ENCODE measurements around the gene GRID1. TPM values are rescaled to one million over a fixed set of nuclear protein-coding genes. Genes with fewer than 3 reads are reported as not detected.

Gene GRID1
- total RNA-seq, 1 experiment from 2014 or later, result not detected

DNA sequence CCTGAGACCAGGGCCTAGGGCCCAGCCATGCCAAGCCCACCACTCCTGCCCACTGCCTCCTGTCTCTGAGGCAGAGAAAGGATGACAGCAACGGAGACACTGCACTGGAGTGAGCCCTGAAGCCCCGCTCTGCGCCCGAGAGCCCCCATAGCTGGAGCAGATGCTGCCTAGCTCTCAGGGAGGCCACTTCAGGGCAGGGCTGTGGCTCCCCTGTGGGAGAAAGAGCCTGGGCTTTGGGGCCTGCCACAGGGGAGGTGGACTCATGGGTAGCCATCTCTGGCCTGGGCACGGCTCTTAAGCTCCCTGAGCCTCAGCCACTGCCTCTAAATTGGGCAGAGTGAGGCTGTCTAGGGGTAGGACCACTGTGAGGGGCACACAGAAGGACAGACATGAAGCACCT, 214.2 kb downstream of the GRID1 start:
- no peaks in the 10 kb centered on the region for H3K36me3 ChIP-seq (ENCODE audit: low read depth)
- intact Hi-C loops (cut with micrococcal nuclease; ENCODE audit: unreplicated experiment), result no loop called here
- no peaks in the 10 kb centered on the region for H3K9me3 ChIP-seq (ENCODE audit: insufficient read depth, low read depth)
- H3K4me2 ChIP-seq, result no peak overlapping the region
- no peak overlapping the region for H3K4me3 ChIP-seq
- no peak overlapping the region for H2AFZ ChIP-seq
- CTCF ChIA-PET, result no interaction called here
- H3F3A ChIP-seq (ENCODE audit: insufficient read depth, low read depth), result no peaks in the 10 kb centered on the region
- no peaks in the 10 kb centered on the region for H3K79me2 ChIP-seq (ENCODE audit: low read depth)
- BruUV-seq (replicated peaks), result no TSS peak
- no peaks in the 10 kb centered on the region for H4K20me1 ChIP-seq (ENCODE audit: insufficient read depth)
- TF ChIP-seq, protein P1, sequence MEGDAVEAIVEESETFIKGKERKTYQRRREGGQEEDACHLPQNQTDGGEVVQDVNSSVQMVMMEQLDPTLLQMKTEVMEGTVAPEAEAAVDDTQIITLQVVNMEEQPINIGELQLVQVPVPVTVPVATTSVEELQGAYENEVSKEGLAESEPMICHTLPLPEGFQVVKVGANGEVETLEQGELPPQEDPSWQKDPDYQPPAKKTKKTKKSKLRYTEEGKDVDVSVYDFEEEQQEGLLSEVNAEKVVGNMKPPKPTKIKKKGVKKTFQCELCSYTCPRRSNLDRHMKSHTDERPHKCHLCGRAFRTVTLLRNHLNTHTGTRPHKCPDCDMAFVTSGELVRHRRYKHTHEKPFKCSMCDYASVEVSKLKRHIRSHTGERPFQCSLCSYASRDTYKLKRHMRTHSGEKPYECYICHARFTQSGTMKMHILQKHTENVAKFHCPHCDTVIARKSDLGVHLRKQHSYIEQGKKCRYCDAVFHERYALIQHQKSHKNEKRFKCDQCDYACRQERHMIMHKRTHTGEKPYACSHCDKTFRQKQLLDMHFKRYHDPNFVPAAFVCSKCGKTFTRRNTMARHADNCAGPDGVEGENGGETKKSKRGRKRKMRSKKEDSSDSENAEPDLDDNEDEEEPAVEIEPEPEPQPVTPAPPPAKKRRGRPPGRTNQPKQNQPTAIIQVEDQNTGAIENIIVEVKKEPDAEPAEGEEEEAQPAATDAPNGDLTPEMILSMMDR (conservative IDR thresholded peaks at IDR 0.05), result no peak
- H3K27me3 ChIP-seq (ENCODE audit: insufficient read depth, low read depth), result no peaks in the 10 kb centered on the region
- no peaks in the 10 kb centered on the region for H3K4me1 ChIP-seq (replicated peaks; ENCODE audit: insufficient read depth)
- POLR2A ChIA-PET (ENCODE audit: unreplicated experiment), result interaction anchor here (0.5 kb wide), 1 partner anchor 296 kb away, joined by 7 read pairs; no protein-coding TSS in a partner anchor
- H3K27ac ChIP-seq, result no peak overlapping the region
- H3K9me2 ChIP-seq (ENCODE audit: insufficient read depth), result no peaks in the 10 kb centered on the region
- DNase-seq, result no peak

DNA sequence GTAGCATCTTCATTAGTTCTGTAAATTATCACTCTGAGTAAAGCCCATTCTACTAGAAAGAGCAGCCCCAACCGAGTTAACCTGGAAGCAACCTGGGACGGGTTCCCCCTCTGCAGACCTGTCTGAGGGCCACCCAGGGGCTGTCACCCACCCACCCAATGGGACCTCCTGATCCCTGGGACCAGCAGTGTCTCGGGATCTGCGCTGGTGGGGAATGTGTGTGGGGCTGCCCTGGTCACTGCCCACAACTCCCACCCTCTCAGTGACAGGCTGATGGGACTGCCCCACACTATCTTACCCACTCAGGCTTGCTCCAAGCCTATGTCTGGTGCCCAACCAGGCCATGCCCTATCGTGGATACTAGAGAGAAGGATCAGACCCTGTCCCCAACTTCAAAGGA, 215.0 kb downstream of the GRID1 start:
- H3K9me3 ChIP-seq (ENCODE audit: insufficient read depth, low read depth), result no peaks in the 10 kb centered on the region
- no peaks in the 10 kb centered on the region for H4K20me1 ChIP-seq (ENCODE audit: insufficient read depth)
- no peaks in the 10 kb centered on the region for H3K79me2 ChIP-seq (ENCODE audit: low read depth)
- H3K27me3 ChIP-seq (ENCODE audit: insufficient read depth, low read depth), result 0 out of 2 replicates have a peak, but pooled peaks cover under 1% of the 10 kb centered on the region
- no peak overlapping the region for H2AFZ ChIP-seq
- TF ChIP-seq, protein P1 (conservative IDR thresholded peaks at IDR 0.05), result no peak
- no peak for TF ChIP-seq EZH2 (IDR thresholded peaks at IDR 0.05; ENCODE audit: low read depth)
- intact Hi-C loops (cut with micrococcal nuclease; ENCODE audit: unreplicated experiment), result no loop called here
- no peaks in the 10 kb centered on the region for H3K36me3 ChIP-seq (ENCODE audit: low read depth)
- BruUV-seq (replicated peaks), result no TSS peak
- CTCF ChIA-PET, result no interaction called here
- H3K4me1 ChIP-seq (replicated peaks; ENCODE audit: insufficient read depth), result no peaks in the 10 kb centered on the region
- no peak overlapping the region for H3K4me3 ChIP-seq
- H3K9me2 ChIP-seq (ENCODE audit: insufficient read depth), result no peaks in the 10 kb centered on the region
- POLR2A ChIA-PET (ENCODE audit: unreplicated experiment), result no interaction called here
- H3F3A ChIP-seq (ENCODE audit: insufficient read depth, low read depth), result no peaks in the 10 kb centered on the region
- H3K4me2 ChIP-seq, result no peak overlapping the region
- no peak for DNase-seq
- no peak overlapping the region for H3K27ac ChIP-seq

DNA sequence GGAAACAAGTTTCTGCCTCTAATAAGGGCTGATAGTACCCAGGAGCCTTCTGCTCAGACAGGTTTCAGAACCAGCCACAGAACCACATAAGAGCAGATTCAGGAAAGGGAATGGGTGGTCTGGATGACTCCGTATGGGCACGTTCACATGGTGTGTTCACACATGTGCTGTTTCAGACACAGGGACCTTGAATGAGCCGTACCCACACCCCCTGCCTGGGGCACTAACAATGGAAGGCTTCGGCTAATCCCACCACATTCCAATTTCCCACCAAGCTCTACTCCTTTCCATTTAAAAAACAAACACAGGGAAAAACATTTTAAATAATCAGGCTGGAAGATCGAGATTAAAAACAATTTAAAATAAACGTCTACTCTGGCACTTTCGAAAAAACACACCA, 217.3 kb downstream of the GRID1 start:
- Histone ChIP-seq H3K27me3 (ENCODE audit: insufficient read depth, low read depth) (0 out of 2 replicates have a peak, but pooled peaks cover 10% of the 10 kb centered on the region), H3K4me3 (no peak overlapping the region), H3K36me3 (ENCODE audit: low read depth) (no peaks in the 10 kb centered on the region), H2AFZ (no peak overlapping the region), H3K27ac (no peak overlapping the region), H3K79me2 (ENCODE audit: low read depth) (no peaks in the 10 kb centered on the region), H4K20me1 (ENCODE audit: insufficient read depth) (no peaks in the 10 kb centered on the region), H3K4me2 (no peak overlapping the region), H3F3A (ENCODE audit: insufficient read depth, low read depth) (no peaks in the 10 kb centered on the region), H3K9me3 (ENCODE audit: insufficient read depth, low read depth) (no peaks in the 10 kb centered on the region), H3K9me2 (ENCODE audit: insufficient read depth) (no peaks in the 10 kb centered on the region), H3K4me1 (replicated peaks; ENCODE audit: insufficient read depth) (no peaks in the 10 kb centered on the region)
- ChIA-PET CTCF (no interaction called here), POLR2A (ENCODE audit: unreplicated experiment) (no interaction called here)
- DNase-seq, result no peak
- intact Hi-C loops (cut with micrococcal nuclease; ENCODE audit: unreplicated experiment), result no loop called here
- TF ChIP-seq, protein P1 (conservative IDR thresholded peaks at IDR 0.05), result no peak
- TF ChIP-seq EZH2 (IDR thresholded peaks at IDR 0.05; ENCODE audit: low read depth), result no peak
- no TSS peak for BruUV-seq (replicated peaks)
